HUES64 (cell line): ENCODE data around the gene CEP63.
"Not testable (repeated sequence)": the region's sequence is repeated elsewhere in the genome, so short reads cannot be mapped to it uniquely, and the experiment has no call there.

ENCODE experiments used
- H3K27ac ChIP-seq: 2 replicates; pipeline ENCODE4 v1.7.0; 2013; ENCODE audit warnings: low read depth, low read length, inconsistent platforms
- H3K27me3 ChIP-seq: 2 replicates; pipeline ENCODE4 v1.6.1; 2013; ENCODE audit warnings: mild to moderate bottlenecking, low read length; ENCODE audit not compliant: insufficient read depth
- H3K36me3 ChIP-seq: 2 replicates; pipeline ENCODE4 v1.6.1; 2013; ENCODE audit warnings: mild to moderate bottlenecking, low read length; ENCODE audit not compliant: insufficient read depth
- H3K4me1 ChIP-seq: 2 replicates; pipeline ENCODE4 v1.6.1; 2013; ENCODE audit warnings: mild to moderate bottlenecking, low read length, moderate library complexity; ENCODE audit not compliant: insufficient read depth
- H3K4me3 ChIP-seq: 2 replicates; pipeline ENCODE4 v1.5.1; 2013; ENCODE audit warnings: mild to moderate bottlenecking, low read length, moderate library complexity
- H3K9ac ChIP-seq: 2 replicates; pipeline ENCODE4 v1.6.1; 2013; ENCODE audit warnings: mild to moderate bottlenecking, low read depth, low read length
- H3K9me3 ChIP-seq: 2 replicates; pipeline ENCODE4 v1.6.1; 2013; ENCODE audit warnings: low read depth, low read length; ENCODE audit not compliant: insufficient read depth
- WGBS: fragments of 150-250, 120-280 bp; methylation state at CpG from one replicate; pipeline ENCODE4 v1.1.7; 2013; ENCODE audit warnings: missing lambda C conversion rate; 5-methylcytosine and 5-hydroxymethylcytosine counted together

Gene CEP63

DNA sequence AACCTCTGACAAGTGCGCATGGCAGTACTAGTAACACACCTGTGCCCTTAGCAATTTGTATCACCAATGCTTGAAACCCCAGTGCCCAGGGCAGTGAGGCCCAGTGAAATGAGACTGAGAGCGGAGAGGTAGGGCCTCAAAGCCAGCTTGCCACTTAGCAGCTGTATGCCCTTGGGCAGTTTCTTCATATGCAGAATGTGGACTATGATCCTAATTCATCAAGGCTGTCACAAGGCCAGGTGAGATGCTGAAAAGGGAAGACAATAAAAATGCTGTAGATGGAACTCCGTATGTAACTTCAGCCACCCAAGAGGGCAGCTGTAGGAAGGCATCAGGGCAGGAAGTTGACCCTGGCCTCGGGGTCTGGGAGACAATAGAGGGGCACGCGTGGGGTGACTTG is 90.6 kb downstream of the CEP63 start:
- no peak overlapping the region for H3K9ac ChIP-seq
- no peaks in the 10 kb centered on the region for H3K27me3 ChIP-seq
- no peaks in the 10 kb centered on the region for H3K36me3 ChIP-seq
- no peak overlapping the region for H3K4me3 ChIP-seq
- no peaks in the 10 kb centered on the region for H3K4me1 ChIP-seq
- H3K27ac ChIP-seq, result no peak overlapping the region
- WGBS, result 85% methylated on average over 6 of the region's 6 CpGs
- no peaks in the 10 kb centered on the region for H3K9me3 ChIP-seq

DNA sequence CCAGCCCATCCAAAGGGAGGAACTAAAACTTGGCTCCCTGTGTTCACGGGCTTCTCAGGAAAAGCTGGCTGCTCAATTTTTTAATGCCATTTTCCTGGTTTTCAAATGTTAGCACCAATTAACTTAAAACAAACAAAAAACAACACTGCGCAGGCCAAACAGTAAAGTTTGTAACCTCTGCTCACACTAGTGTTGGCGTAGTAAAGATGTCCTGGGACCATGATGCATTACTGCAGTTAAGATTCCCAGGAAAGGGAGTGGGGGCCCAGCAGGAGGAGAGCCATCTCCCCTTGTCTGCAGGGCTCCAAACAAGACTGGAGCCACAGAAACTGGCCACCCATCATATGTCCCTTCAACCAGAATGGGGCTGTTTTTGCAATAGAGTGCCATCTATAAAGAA is 91.0 kb downstream of the CEP63 start:
- Histone ChIP-seq H3K9ac (no peak overlapping the region), H3K4me3 (no peak overlapping the region), H3K27me3 (no peaks in the 10 kb centered on the region), H3K4me1 (no peaks in the 10 kb centered on the region), H3K9me3 (no peaks in the 10 kb centered on the region), H3K27ac (no peak overlapping the region), H3K36me3 (no peaks in the 10 kb centered on the region)
- 96% methylated on average over 3 of the region's 3 CpGs for WGBS

DNA sequence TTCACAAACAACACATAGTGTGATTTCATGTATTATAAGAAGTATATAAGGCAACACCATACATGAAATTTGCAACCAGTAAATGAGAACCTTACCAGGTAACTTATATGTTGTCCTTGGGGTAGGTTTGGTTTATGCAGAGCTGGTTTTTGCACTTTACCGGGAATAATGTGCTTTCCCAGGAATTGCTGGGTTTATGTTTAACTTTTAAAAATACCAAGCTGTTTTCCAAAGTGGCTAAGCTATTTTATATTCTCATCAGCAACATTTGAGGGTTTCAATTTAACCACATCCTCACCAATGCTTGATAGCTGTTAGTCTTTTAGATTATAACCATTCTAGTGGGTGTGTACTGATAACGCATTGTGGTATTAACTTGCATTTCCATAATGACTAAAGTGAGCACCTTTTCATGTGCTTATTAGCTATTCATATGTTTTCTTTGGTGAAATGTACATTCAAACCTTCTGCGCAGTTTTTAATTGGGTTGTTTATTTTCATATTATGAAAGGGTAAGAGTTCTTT is 93.3 kb downstream of the CEP63 start:
- H3K4me1 ChIP-seq, result no peaks in the 10 kb centered on the region
- H3K36me3 ChIP-seq, result no peaks in the 10 kb centered on the region
- no peaks in the 10 kb centered on the region for H3K9me3 ChIP-seq
- H3K9ac ChIP-seq, result no peak overlapping the region
- H3K27me3 ChIP-seq, result no peaks in the 10 kb centered on the region
- H3K4me3 ChIP-seq, result no peak overlapping the region
- WGBS, result 94% methylated on average over 2 of the region's 3 CpGs
- no peak overlapping the region for H3K27ac ChIP-seq

- H3K36me3 ChIP-seq, result no peaks in the 10 kb centered on the region
- no peaks in the 10 kb centered on the region for H3K27me3 ChIP-seq
- no peaks in the 10 kb centered on the region for H3K4me1 ChIP-seq
- no peaks in the 10 kb centered on the region for H3K9me3 ChIP-seq
- H3K4me3 ChIP-seq, result no peak overlapping the region
- no peak overlapping the region for H3K27ac ChIP-seq
- no peak overlapping the region for H3K9ac ChIP-seq
Measured at GRCh38 chr3:134590766-134591165, 104.9 kb downstream of the CEP63 start.

DNA sequence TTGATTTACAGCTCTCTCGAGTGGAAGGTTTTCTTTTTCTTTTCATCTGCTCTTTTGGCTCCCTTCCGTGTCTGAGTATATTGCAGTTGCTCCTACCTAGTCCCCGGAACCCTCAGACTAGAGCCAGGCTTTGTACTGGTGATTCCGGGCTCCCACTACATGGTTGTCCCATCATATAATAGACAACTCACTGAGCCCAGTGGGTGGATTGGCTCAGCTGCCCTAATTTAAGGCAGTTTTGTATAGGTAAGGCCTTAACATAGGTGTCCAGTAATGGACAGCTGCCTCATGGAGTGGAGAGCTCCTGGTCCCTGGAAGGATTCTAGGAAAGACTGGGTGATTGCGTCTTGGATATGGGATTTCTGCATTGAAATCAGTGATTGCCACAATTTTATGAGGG is 106.9 kb downstream of the CEP63 start:
- 91% methylated on average over 5 of the region's 5 CpGs for WGBS
- no peak overlapping the region for H3K27ac ChIP-seq
- no peaks in the 10 kb centered on the region for H3K4me1 ChIP-seq
- no peaks in the 10 kb centered on the region for H3K27me3 ChIP-seq
- no peak overlapping the region for H3K9ac ChIP-seq
- no peaks in the 10 kb centered on the region for H3K9me3 ChIP-seq
- H3K4me3 ChIP-seq, result no peak overlapping the region
- H3K36me3 ChIP-seq, result no peaks in the 10 kb centered on the region

DNA sequence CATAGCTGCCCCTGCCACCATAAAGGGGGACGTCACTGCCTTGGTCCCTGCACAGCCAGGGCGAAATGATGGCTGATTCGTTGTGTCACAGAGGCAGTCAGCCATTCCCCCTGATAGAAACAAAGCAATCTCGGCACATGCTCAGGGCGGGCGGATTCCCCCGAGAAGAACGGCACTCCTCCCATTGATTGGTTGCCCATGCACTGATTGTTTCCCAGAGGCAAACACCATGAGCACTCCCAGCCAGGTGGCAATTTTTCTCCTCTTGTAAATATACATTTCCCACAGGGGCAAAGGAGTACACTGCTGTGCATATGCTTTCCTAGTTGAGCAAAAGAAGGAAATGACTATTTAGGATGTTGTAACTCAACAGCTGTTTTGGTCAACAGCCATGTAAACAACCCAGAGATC is 108.5 kb downstream of the CEP63 start:
- Histone ChIP-seq H3K9ac (no peak overlapping the region), H3K4me1 (no peaks in the 10 kb centered on the region), H3K27me3 (peaks cover 3% of the 10 kb centered on the region; the same call in 1 of the 2 replicates), H3K4me3 (no peak overlapping the region), H3K9me3 (no peaks in the 10 kb centered on the region), H3K27ac (no peak overlapping the region), H3K36me3 (no peaks in the 10 kb centered on the region)
- 89% methylated on average over 8 of the region's 8 CpGs for WGBS

- not testable (repeated sequence) for H3K9me3 ChIP-seq, H3K27ac ChIP-seq, H3K9ac ChIP-seq, H3K4me1 ChIP-seq, H3K27me3 ChIP-seq, H3K36me3 ChIP-seq, H3K4me3 ChIP-seq
- 91% methylated on average over 3 of the region's 3 CpGs for WGBS
Measured at GRCh38 chr3:134594986-134595385, 109.1 kb downstream of the CEP63 start.

DNA sequence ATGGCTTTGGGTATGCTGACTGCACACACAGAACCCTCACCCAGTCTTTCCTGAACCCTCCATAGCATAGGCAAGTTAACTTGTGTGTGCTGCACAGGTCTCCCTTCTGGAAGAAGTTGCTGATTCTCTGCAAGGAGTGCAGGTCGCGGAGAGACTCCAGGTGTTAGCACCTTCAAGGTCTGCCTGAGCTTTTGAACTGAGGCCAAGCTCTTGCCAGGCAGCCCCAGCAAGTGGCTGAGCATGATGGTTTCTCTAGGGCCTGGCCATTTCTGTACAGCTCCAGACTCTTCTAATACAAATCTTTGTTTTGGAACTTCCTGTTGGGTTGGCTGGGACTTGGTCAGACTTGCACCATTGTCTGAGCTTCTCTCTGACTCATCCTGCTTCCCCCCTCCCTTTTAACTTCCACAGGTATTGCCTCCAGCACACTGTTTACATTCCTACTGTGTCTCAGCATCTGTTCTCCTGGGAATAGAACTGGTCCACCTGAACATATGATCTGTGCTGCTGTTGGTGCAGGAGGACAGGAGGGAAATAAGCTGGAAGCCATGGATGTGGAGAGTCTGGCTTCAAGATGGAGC is 111.6 kb downstream of the CEP63 start:
- Histone ChIP-seq H3K9ac (no peak overlapping the region), H3K4me1 (no peaks in the 10 kb centered on the region; the same call in 1 of the 2 replicates), H3K27ac (no peak overlapping the region), H3K9me3 (no peaks in the 10 kb centered on the region), H3K36me3 (no peaks in the 10 kb centered on the region), H3K4me3 (no peak overlapping the region), H3K27me3 (peaks cover 14% of the 10 kb centered on the region; the same call in 1 of the 2 replicates)
- 39% methylated on average over 2 of the region's 2 CpGs for WGBS

DNA sequence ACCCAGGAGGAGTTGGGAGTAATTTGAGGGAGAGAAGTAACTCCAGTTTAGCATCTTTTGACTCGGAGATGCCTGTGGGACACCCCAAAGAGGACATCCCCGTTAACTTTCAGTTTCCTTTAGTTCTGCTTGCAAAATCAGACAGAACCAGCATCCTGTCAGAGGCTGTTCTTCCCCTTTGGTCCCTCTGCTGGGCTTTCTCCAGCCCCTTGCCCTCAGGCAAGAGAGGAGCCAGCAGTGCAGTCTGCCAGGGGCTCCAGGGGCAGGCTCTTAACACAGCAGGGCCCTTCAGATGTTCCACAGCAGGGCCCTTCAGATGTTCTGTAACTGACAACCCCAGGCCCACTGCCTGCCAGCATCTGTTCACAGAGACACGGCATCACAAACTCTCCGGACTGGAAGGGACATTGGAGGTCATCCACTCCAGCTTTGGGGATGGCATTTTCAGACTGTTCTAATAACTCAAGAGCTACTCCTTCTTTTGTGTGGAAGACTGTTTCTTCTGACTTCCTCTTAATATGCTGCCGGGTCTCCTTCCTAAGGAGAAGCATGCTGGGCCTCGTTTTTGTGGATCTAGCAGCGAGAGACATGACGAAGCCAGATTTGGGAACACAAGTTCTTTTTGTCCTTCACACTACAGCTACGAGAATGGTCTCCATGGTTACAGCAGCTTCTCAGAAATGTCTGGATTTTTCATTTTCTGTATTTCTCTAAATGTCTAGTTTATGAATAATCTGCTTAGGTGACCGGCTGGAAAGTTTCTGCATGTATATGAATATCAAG is 113.1 kb downstream of the CEP63 start:
- Histone ChIP-seq H3K9ac (no peak overlapping the region), H3K4me3 (no peak overlapping the region), H3K27me3 (peaks cover 14% of the 10 kb centered on the region; the same call in 1 of the 2 replicates), H3K36me3 (no peaks in the 10 kb centered on the region), H3K27ac (no peak overlapping the region), H3K4me1 (no peaks in the 10 kb centered on the region; the same call in 1 of the 2 replicates), H3K9me3 (no peaks in the 10 kb centered on the region)
- 75% methylated on average over 9 of the region's 10 CpGs for WGBS

DNA sequence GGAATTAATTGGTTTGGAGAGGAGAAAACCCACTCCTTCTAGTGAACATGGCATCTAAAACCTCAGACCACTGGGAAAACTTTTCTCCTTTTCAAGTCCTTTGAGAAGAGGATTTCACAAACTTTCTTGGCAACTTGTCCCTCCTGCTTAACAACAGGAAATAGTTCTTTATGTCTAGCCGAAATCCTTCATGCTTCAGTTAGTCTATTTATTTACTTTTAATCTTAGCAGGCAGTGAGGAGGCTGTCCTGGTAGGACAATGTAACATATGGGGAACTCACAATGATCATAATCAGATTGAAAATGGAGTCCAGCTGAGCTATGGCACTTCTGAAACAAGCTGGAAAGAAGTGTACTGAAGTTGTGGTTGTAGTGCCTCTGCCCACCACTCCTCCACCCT is 114.3 kb downstream of the CEP63 start:
- H3K9ac ChIP-seq, result no peak overlapping the region
- no peak overlapping the region for H3K27ac ChIP-seq
- WGBS, result 100% methylated on average over 1 of the region's 1 CpG
- H3K9me3 ChIP-seq, result no peaks in the 10 kb centered on the region
- no peak overlapping the region for H3K4me3 ChIP-seq
- H3K36me3 ChIP-seq, result no peaks in the 10 kb centered on the region
- H3K27me3 ChIP-seq, result peaks cover 14% of the 10 kb centered on the region; the same call in 1 of the 2 replicates
- H3K4me1 ChIP-seq, result no peaks in the 10 kb centered on the region; the same call in 1 of the 2 replicates

GRCh38 chr3:134600685-134601463 is 115.0 kb downstream of the CEP63 start:
- Histone ChIP-seq H3K27me3 (peaks cover 14% of the 10 kb centered on the region; the same call in 1 of the 2 replicates), H3K9ac (no peak overlapping the region), H3K27ac (no peak overlapping the region), H3K9me3 (no peaks in the 10 kb centered on the region), H3K4me3 (peak overlapping the region; percentile 50), H3K36me3 (no peaks in the 10 kb centered on the region), H3K4me1 (no peaks in the 10 kb centered on the region; the same call in 1 of the 2 replicates)
- WGBS, result 17% methylated on average over 31 of the region's 31 CpGs
